H1 (cell line): ENCODE data around the gene LCE1B. TPM values are rescaled to one million over a fixed set of nuclear protein-coding genes. Genes with fewer than 3 reads are reported as not detected.

Experiments
- CTCF ChIA-PET: fragments of 300-600 bp; sonication (Branson Sonifier 250); formaldehyde crosslinking; loops from one replicate; lab custom pipeline; 2021; ENCODE audit not compliant: partially characterized antibody; lab: Charles Lee
- POLR2A ChIA-PET: fragments of 300-600 bp; sonication (Branson Sonifier 250); formaldehyde crosslinking; loops from one replicate; lab custom pipeline; 2021; ENCODE audit warnings: inconsistent platforms; ENCODE audit not compliant: partially characterized antibody; lab: Charles Lee
- DNase-seq, 2 experiments: peaks; one replicate each; pipeline versions ENCODE4 v3.0.0 to v3.0.0-alpha.2; 2010 to 2022; ENCODE audit warnings: low spot score in 2 of 2, low read depth in 1 of 2, mixed read lengths in 1 of 2
- FAIRE-seq: peaks from 2 replicates; lab custom pipeline; 2011; peaks lifted over from hg19 to GRCh38; lab: Jason Lieb, UNC
- H2AFZ ChIP-seq: 2 replicates; pipeline ENCODE4 v1.8.1; 2012; ENCODE audit warnings: low read length, inconsistent platforms
- H2AK5ac ChIP-seq: 2 replicates; pipeline ENCODE4 v1.6.1; 2013; ENCODE audit warnings: low read depth, low read length
- H2BK120ac ChIP-seq: replicated peaks from 2 replicates; pipeline ENCODE3; 2013; ENCODE audit warnings: low read depth, low read length, inconsistent platforms
- H2BK12ac ChIP-seq: 2 replicates; pipeline ENCODE4 v1.6.1; 2013; ENCODE audit warnings: low read depth, low read length
- H2BK15ac ChIP-seq: 2 replicates; pipeline ENCODE4 v1.6.1; 2013; ENCODE audit warnings: low read length
- H2BK20ac ChIP-seq: 2 replicates; pipeline ENCODE4 v1.6.1; 2013; ENCODE audit warnings: low read length
- H2BK5ac ChIP-seq: 2 replicates; pipeline ENCODE4 v1.6.1; 2013; ENCODE audit warnings: low read depth, low read length
- H3K14ac ChIP-seq: 2 replicates; pipeline ENCODE4 v1.6.1; 2013; ENCODE audit warnings: inconsistent platforms; ENCODE audit not compliant: insufficient read length
- H3K18ac ChIP-seq: 2 replicates; pipeline ENCODE4 v1.6.1; 2013; ENCODE audit warnings: low read length; ENCODE audit errors: extremely low read depth
- H3K23ac ChIP-seq: 2 replicates; pipeline ENCODE4 v1.6.1; 2013; ENCODE audit warnings: inconsistent platforms; ENCODE audit not compliant: insufficient read length
- H3K23me2 ChIP-seq: 2 replicates; pipeline ENCODE4 v1.6.1; 2013; ENCODE audit warnings: low read depth, low read length
- H3K27ac ChIP-seq: 2 replicates; pipeline ENCODE4 v1.6.1; 2011; ENCODE audit warnings: low read depth, low read length, inconsistent platforms
- H3K27me3 ChIP-seq, 4 experiments: replicated peaks in 1 of 4; 1 replicate in 1 of 4; 2 replicates in 3 of 4; pipeline versions ENCODE4 v1.6.1 to v1.8.1; 2011 to 2013; ENCODE audit warnings: low read length in 3 of 4, mild to moderate bottlenecking in 3 of 4, inconsistent platforms in 2 of 4, mixed read lengths in 2 of 4, moderate library complexity in 1 of 4; ENCODE audit not compliant: control insufficient read depth in 3 of 4, insufficient read depth in 3 of 4; ENCODE audit errors: extremely low read depth in 1 of 4
- H3K36me3 ChIP-seq, 4 experiments: 2 replicates each; pipeline versions ENCODE4 v1.6.1 to v1.8.1; 2011 to 2013; ENCODE audit warnings: mild to moderate bottlenecking in 4 of 4, low read length in 3 of 4, moderate library complexity in 2 of 4, control low read depth in 1 of 4, inconsistent platforms in 1 of 4; ENCODE audit not compliant: insufficient read depth in 4 of 4, control insufficient read depth in 2 of 4
- H3K4ac ChIP-seq: replicated peaks from 2 replicates; pipeline ENCODE3; 2013; ENCODE audit warnings: low read length, low read depth, mixed read lengths, inconsistent platforms; ENCODE audit not compliant: insufficient read length
- H3K4me1 ChIP-seq, 4 experiments: replicated peaks in 1 of 4; 1 replicate in 1 of 4; 2 replicates in 3 of 4; pipeline versions ENCODE4 v1.6.1 to v1.8.1; 2011 to 2013; ENCODE audit warnings: low read length in 3 of 4, inconsistent platforms in 2 of 4, mixed read lengths in 1 of 4; ENCODE audit not compliant: insufficient read depth in 4 of 4, control insufficient read depth in 3 of 4
- H3K4me2 ChIP-seq, 2 experiments: 2 replicates each; pipeline versions ENCODE4 v1.6.1 to v1.8.1; 2011 to 2013; ENCODE audit warnings: low read depth in 2 of 2, low read length in 2 of 2, control low read depth in 1 of 2, inconsistent platforms in 1 of 2, mild to moderate bottlenecking in 1 of 2; ENCODE audit not compliant: insufficient read depth in 1 of 2
- H3K4me3 ChIP-seq, 4 experiments: fragments of 200-600, 300-600 bp in 1 of 4; sonication (generic), shearing (Covaris generic), sonication (Bioruptor Twin) in 1 of 4; 2 replicates each; pipeline versions ENCODE4 v1.5.1 to v1.8.1; 2011 to 2016; ENCODE audit warnings: low read length in 4 of 4, low read depth in 3 of 4, control low read depth in 2 of 4, inconsistent platforms in 2 of 4, mild to moderate bottlenecking in 2 of 4, mixed read lengths in 1 of 4, moderate library complexity in 1 of 4; ENCODE audit not compliant: insufficient read depth in 2 of 4; ENCODE audit errors: extremely low read depth in 1 of 4
- H3K56ac ChIP-seq: replicated peaks from 2 replicates; pipeline ENCODE3; 2013; ENCODE audit warnings: low read depth, mild to moderate bottlenecking, mixed read lengths, low read length, inconsistent platforms; ENCODE audit not compliant: insufficient read length
- H3K79me1 ChIP-seq: 2 replicates; pipeline ENCODE4 v1.6.1; 2013; ENCODE audit warnings: low read depth, low read length, control low read depth
- H3K79me2 ChIP-seq, 2 experiments: 2 replicates each; pipeline versions ENCODE4 v1.6.1 to v1.8.1; 2012 to 2013; ENCODE audit warnings: low read length in 2 of 2, mild to moderate bottlenecking in 2 of 2, inconsistent platforms in 1 of 2; ENCODE audit not compliant: insufficient read depth in 2 of 2, control insufficient read depth in 1 of 2
- H3K9ac ChIP-seq, 4 experiments: replicated peaks in 1 of 4; 1 replicate in 1 of 4; 2 replicates in 3 of 4; pipeline versions ENCODE4 v1.6.1 to v1.8.1; 2011 to 2013; ENCODE audit warnings: low read depth in 3 of 4, low read length in 3 of 4, control low read depth in 2 of 4, mild to moderate bottlenecking in 2 of 4, moderate library complexity in 2 of 4, inconsistent platforms in 1 of 4; ENCODE audit errors: extremely low read depth in 1 of 4
- H3K9me3 ChIP-seq, 2 experiments: 2 replicates each; pipeline versions ENCODE4 v1.6.1 to v1.8.1; 2012 to 2013; ENCODE audit warnings: mild to moderate bottlenecking in 2 of 2, moderate library complexity in 2 of 2, control low read depth in 1 of 2, inconsistent platforms in 1 of 2, low read depth in 1 of 2, low read length in 1 of 2, mixed read lengths in 1 of 2; ENCODE audit not compliant: insufficient read depth in 2 of 2
- H4K20me1 ChIP-seq, 2 experiments: replicated peaks in 1 of 2; 2 replicates each; pipeline versions ENCODE3 to v1.8.1; 2011 to 2013; ENCODE audit warnings: inconsistent platforms in 2 of 2, low read length in 2 of 2, mild to moderate bottlenecking in 1 of 2; ENCODE audit not compliant: insufficient read depth in 2 of 2, control insufficient read depth in 1 of 2
- H4K5ac ChIP-seq: 2 replicates; pipeline ENCODE4 v1.6.1; 2013; ENCODE audit warnings: low read length, low read depth, mixed read lengths, inconsistent platforms; ENCODE audit not compliant: insufficient read length
- H4K8ac ChIP-seq: 2 replicates; pipeline ENCODE4 v1.8.0; 2013; ENCODE audit warnings: mild to moderate bottlenecking, moderate library complexity, low read length, inconsistent platforms; ENCODE audit not compliant: insufficient read depth; ENCODE audit errors: extremely low read depth
- H4K91ac ChIP-seq: replicated peaks from 2 replicates; pipeline ENCODE3; 2013; ENCODE audit warnings: low read length, mixed read lengths, inconsistent platforms; ENCODE audit not compliant: insufficient read length
- BACH1 ChIP-seq: IDR thresholded peaks from 2 replicates; pipeline ENCODE4 v1.6.1; 2012; ENCODE audit warnings: low read length, improper control_type of control experiment
- CHD2 ChIP-seq: IDR thresholded peaks from 2 replicates; pipeline ENCODE4 v1.6.1; 2012; ENCODE audit warnings: low read length, improper control_type of control experiment
- HDAC2 ChIP-seq, 2 experiments: fragments of 300-600 bp in 1 of 2; sonication (generic) in 1 of 2; IDR thresholded peaks; 2 replicates each; pipeline ENCODE4 v1.6.1; 2011 to 2012; ENCODE audit warnings: low read depth in 2 of 2, low read length in 2 of 2, mild to moderate bottlenecking in 2 of 2, moderate library complexity in 2 of 2, borderline replicate concordance in 1 of 2, inconsistent platforms in 1 of 2
- KDM5A ChIP-seq: fragments of 200-600 bp; IDR thresholded peaks from 2 replicates; pipeline ENCODE4 v1.7.1; 2012; ENCODE audit warnings: mild to moderate bottlenecking, low read length, inconsistent platforms, mixed read lengths
- WGBS, 2 experiments: shearing (Covaris generic) in 1 of 2; methylation state at CpG; one replicate each; pipeline versions ENCODE4 v1.1.6 to v1.1.7; 2013 to 2015; ENCODE audit warnings: low lambda C conversion rate in 2 of 2, mixed read lengths in 2 of 2, inconsistent platforms in 1 of 2, low coverage in 1 of 2, missing lambda C conversion rate in 1 of 2; ENCODE audit not compliant: insufficient replicate concordance in 2 of 2, insufficient coverage in 1 of 2, insufficient read length in 1 of 2; ENCODE audit errors: extremely low coverage in 1 of 2, missing lambda C conversion rate in 1 of 2; 5-methylcytosine and 5-hydroxymethylcytosine counted together
- polyA plus RNA-seq, 7 experiments: library from polyadenylated mRNA; depleted of rRNA in 3 of 7; stranded (reverse) in 5 of 7; unstranded in 2 of 7; fragments of >200 nt in 5 of 7; fragments of 200-250 nt in 2 of 7; gene quantifications; 1 replicate in 5 of 7; 2 replicates in 1 of 7; 4 replicates in 1 of 7; pipeline versions ENCODE4 v1.2.1 to v1.2.3, GENCODE V29; 2011 to 2013; ENCODE audit warnings: missing spikeins in 2 of 7, mixed read lengths in 2 of 7
- total RNA-seq: library from RNA; stranded (reverse); fragmentation: NEBNext Ultra II Directional; extraction: Animal tissue kit (Norgen Biotek cat#: 25700); gene quantifications from 2 replicates; pipeline ENCODE4 v1.2.1, GENCODE V29; 2021
- TF ChIP-seq, protein P1 (sequence below): IDR thresholded peaks from 2 replicates; pipeline ENCODE4 v1.6.1; 2012; ENCODE audit warnings: inconsistent platforms
- TF ChIP-seq, protein P2 (sequence below): IDR thresholded peaks from 2 replicates; pipeline ENCODE4 v1.6.1; 2011; ENCODE audit warnings: low read depth, mild to moderate bottlenecking, low read length; ENCODE audit not compliant: insufficient read depth
- TF ChIP-seq, protein P3 (sequence below): IDR thresholded peaks from 2 replicates; pipeline ENCODE4 v1.6.1; 2012; ENCODE audit warnings: low read length, inconsistent platforms

Gene LCE1B
- total and polyA plus RNA-seq, 2 of the 8 experiments (the other 6 are each of a cell fraction or from before 2014, with no cell fraction given): not detected

DNA sequence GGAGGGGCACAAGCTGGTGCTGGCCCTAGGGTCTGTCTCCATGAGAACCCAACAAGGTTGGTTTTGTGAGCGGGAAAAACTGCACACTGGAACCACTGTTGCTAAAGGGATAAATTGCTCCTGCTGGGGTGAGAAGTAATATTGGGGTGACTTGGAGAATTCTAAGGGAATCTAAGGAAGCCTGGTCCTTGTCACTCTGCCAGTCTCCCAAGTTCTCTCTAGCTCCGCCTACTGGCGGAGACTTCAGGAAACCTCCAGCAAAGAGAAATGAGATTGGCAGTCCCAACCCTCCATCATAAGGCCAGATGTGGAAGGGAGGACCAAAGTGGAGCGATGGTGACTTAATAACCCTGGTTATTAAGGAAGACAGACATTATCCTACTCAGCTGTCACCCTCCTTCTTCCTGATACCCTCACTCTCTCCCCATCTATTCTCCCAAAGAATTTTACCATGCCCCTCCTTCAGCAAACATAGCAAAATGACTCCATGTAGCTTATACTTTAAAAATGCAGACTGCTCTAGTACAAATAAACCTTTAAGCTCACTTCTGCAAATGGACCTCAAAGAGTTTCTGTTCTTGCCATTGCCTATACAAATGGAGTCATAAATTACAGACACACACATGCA, 34.1 kb upstream of the LCE1B start:
- WGBS, 2 experiments: 58% methylated on average over 4 of the region's 4 CpGs; no CpG with 5 or more reads in 1 of the 2 experiments
- Histone ChIP-seq H3K36me3 (no peaks in the 10 kb centered on the region), H2AFZ (no peak overlapping the region), H3K27me3 (peaks cover 0 to 1% (median 0%) of the 10 kb centered on the region in 4 experiments; a peak in 1 of 7 replicates), H3K23ac (no peak overlapping the region), H3K18ac (no peak overlapping the region), H3K4ac (no peak overlapping the region), H3K9ac (no peak overlapping the region), H2AK5ac (no peak overlapping the region), H3K4me1 (no peaks in the 10 kb centered on the region), H4K91ac (no peak overlapping the region), H3K23me2 (no peaks in the 10 kb centered on the region), H2BK20ac (no peak overlapping the region), H3K79me2 (no peaks in the 10 kb centered on the region), H4K8ac (no peak overlapping the region), H3K56ac (no peak overlapping the region), H3K4me2 (no peak overlapping the region), H3K27ac (no peak overlapping the region), H3K14ac (no peak overlapping the region), H2BK120ac (no peak overlapping the region), H3K4me3 (no peak overlapping the region), H2BK12ac (no peak overlapping the region), H3K79me1 (no peaks in the 10 kb centered on the region), H3K9me3 (peaks cover 58 to 70% of the 10 kb centered on the region in 2 experiments), H4K5ac (no peak overlapping the region), H2BK5ac (no peak overlapping the region), H4K20me1 (no peaks in the 10 kb centered on the region), H2BK15ac (no peak overlapping the region)
- ChIA-PET POLR2A (no interaction called here), CTCF (no interaction called here)
- FAIRE-seq: no peak
- DNase-seq: no peak
- TF ChIP-seq, protein P1, sequence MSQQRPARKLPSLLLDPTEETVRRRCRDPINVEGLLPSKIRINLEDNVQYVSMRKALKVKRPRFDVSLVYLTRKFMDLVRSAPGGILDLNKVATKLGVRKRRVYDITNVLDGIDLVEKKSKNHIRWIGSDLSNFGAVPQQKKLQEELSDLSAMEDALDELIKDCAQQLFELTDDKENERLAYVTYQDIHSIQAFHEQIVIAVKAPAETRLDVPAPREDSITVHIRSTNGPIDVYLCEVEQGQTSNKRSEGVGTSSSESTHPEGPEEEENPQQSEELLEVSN: no peak
- TF ChIP-seq BACH1 (no peak), KDM5A (no peak), HDAC2 (IDR thresholded peaks at IDR 0.05; ENCODE audit: borderline replicate concordance in 1 of 2, low read depth in 2 of 2, low read length in 2 of 2) (no peak), CHD2 (no peak)
- TF ChIP-seq, protein P2, sequence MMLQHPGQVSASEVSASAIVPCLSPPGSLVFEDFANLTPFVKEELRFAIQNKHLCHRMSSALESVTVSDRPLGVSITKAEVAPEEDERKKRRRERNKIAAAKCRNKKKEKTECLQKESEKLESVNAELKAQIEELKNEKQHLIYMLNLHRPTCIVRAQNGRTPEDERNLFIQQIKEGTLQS: no peak
- TF ChIP-seq, protein P3, sequence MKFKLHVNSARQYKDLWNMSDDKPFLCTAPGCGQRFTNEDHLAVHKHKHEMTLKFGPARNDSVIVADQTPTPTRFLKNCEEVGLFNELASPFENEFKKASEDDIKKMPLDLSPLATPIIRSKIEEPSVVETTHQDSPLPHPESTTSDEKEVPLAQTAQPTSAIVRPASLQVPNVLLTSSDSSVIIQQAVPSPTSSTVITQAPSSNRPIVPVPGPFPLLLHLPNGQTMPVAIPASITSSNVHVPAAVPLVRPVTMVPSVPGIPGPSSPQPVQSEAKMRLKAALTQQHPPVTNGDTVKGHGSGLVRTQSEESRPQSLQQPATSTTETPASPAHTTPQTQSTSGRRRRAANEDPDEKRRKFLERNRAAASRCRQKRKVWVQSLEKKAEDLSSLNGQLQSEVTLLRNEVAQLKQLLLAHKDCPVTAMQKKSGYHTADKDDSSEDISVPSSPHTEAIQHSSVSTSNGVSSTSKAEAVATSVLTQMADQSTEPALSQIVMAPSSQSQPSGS: no peak
